ENCODE measurements around the gene ENPP3. TPM values are rescaled to one million over a fixed set of nuclear protein-coding genes. Genes with fewer than 3 reads are reported as not detected.

ENPP3 gene
- polyA plus RNA-seq (2012; ENCODE audit: low read depth, missing spikeins) = not detected

- no peak for DNase-seq (ENCODE audit: insufficient read length, low spot score)
- no peak for FAIRE-seq
- TF ChIP-seq SPI1 (IDR thresholded peaks at IDR 0.05; ENCODE audit: low read depth, low read length) = no peak
- TF ChIP-seq POLR2A (IDR thresholded peaks at IDR 0.05; ENCODE audit: low read depth, low read length) = no peak
- no peak for TF ChIP-seq POLR2AphosphoS5 (IDR thresholded peaks at IDR 0.05; ENCODE audit: low read depth, low read length)
- TF ChIP-seq TAF1 (IDR thresholded peaks at IDR 0.05; ENCODE audit: low read depth, low read length) = no peak
- TF ChIP-seq POU2F2 (IDR thresholded peaks at IDR 0.05; ENCODE audit: low read depth, low read length) = no peak
- TF ChIP-seq PAX5 (IDR thresholded peaks at IDR 0.05; ENCODE audit: insufficient read depth, low read length, severe bottlenecking) = no peak
Observed at GRCh38 chr6:131636880-131637792, at the start of gene ENPP3. ENPP3 (plus strand) TSS chr6:131637302; CDS start chr6:131637385, 83 bp downstream.

DNA sequence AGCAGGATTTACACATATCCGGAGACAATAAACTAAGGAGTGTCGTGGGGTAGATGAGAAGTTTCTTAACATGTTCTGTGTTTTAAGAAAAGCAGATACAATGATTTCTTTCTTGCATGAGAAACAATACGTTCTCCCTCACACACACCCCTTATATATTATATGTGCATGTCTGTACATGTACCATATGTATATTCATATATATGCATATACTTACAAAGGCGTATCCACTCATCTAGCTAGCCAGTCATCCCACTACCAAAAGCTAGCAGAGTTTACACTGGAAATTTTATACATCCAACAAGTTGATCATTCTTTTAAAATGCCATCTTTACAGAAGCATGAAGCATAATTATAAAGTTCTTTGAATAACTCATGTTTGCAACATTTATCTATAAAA, 49.2 kb upstream of the ENPP3 start:
- TF ChIP-seq POLR2A (IDR thresholded peaks at IDR 0.05; ENCODE audit: low read depth, low read length) = no peak
- no peak for TF ChIP-seq POU2F2 (IDR thresholded peaks at IDR 0.05; ENCODE audit: low read depth, low read length)
- no peak for TF ChIP-seq TAF1 (IDR thresholded peaks at IDR 0.05; ENCODE audit: low read depth, low read length)
- no peak for TF ChIP-seq PAX5 (IDR thresholded peaks at IDR 0.05; ENCODE audit: insufficient read depth, low read length, severe bottlenecking)
- TF ChIP-seq SPI1 (IDR thresholded peaks at IDR 0.05; ENCODE audit: low read depth, low read length) = no peak
- DNase-seq (ENCODE audit: insufficient read length, low spot score) (no peak), FAIRE-seq (no peak)

- DNase-seq (ENCODE audit: insufficient read length, low spot score) (no peak), FAIRE-seq (no peak)
- no peak for TF ChIP-seq POU2F2 (IDR thresholded peaks at IDR 0.05; ENCODE audit: low read depth, low read length)
- TF ChIP-seq POLR2AphosphoS5 (IDR thresholded peaks at IDR 0.05; ENCODE audit: low read depth, low read length) = no peak
- TF ChIP-seq SPI1 (IDR thresholded peaks at IDR 0.05; ENCODE audit: low read depth, low read length) = no peak
- TF ChIP-seq PAX5 (IDR thresholded peaks at IDR 0.05; ENCODE audit: insufficient read depth, low read length, severe bottlenecking) = no peak
- TF ChIP-seq TAF1 (IDR thresholded peaks at IDR 0.05; ENCODE audit: low read depth, low read length) = no peak
- TF ChIP-seq POLR2A (IDR thresholded peaks at IDR 0.05; ENCODE audit: low read depth, low read length) = no peak
Observed at GRCh38 chr6:131588643-131589042, 48.5 kb upstream of the ENPP3 start.

GRCh38 chr6:131592935-131593334, 44.2 kb upstream of the ENPP3 start:
- TF ChIP-seq SPI1 (IDR thresholded peaks at IDR 0.05; ENCODE audit: low read depth, low read length) (no peak), POLR2A (IDR thresholded peaks at IDR 0.05; ENCODE audit: low read depth, low read length) (no peak), PAX5 (IDR thresholded peaks at IDR 0.05; ENCODE audit: insufficient read depth, low read length, severe bottlenecking) (no peak), TAF1 (IDR thresholded peaks at IDR 0.05; ENCODE audit: low read depth, low read length) (no peak), POU2F2 (IDR thresholded peaks at IDR 0.05; ENCODE audit: low read depth, low read length) (no peak), POLR2AphosphoS5 (IDR thresholded peaks at IDR 0.05; ENCODE audit: low read depth, low read length) (no peak)
- FAIRE-seq (no peak), DNase-seq (ENCODE audit: insufficient read length, low spot score) (no peak)

GRCh38 chr6:131594074-131594473, 43.0 kb upstream of the ENPP3 start:
- no peak for FAIRE-seq
- TF ChIP-seq POLR2AphosphoS5 (IDR thresholded peaks at IDR 0.05; ENCODE audit: low read depth, low read length) = no peak
- TF ChIP-seq PAX5 (IDR thresholded peaks at IDR 0.05; ENCODE audit: insufficient read depth, low read length, severe bottlenecking) = no peak
- no peak for TF ChIP-seq POLR2A (IDR thresholded peaks at IDR 0.05; ENCODE audit: low read depth, low read length)
- TF ChIP-seq TAF1 (IDR thresholded peaks at IDR 0.05; ENCODE audit: low read depth, low read length) = no peak
- no peak for DNase-seq (ENCODE audit: insufficient read length, low spot score)

DNA sequence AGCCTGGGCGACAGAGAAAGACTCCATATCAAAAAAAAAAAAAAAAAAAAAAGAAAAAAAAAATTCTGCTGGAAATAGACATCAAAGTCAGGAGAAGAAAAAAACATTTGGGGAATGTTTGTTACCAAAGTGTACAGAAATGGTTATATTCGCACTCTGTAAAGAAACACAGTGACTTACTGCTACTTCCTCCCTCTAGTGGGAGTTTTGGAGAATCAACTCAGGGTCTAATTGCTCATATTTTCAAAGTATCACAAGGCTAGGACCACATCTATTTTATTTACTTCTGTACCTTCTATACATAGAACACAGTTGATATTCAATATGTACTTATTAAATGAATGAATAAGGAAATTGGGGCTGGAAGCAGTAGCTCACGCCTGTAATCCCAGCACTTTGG, 39.7 kb upstream of the ENPP3 start:
- no peak for TF ChIP-seq POLR2A (IDR thresholded peaks at IDR 0.05; ENCODE audit: low read depth, low read length)
- TF ChIP-seq PAX5 (IDR thresholded peaks at IDR 0.05; ENCODE audit: insufficient read depth, low read length, severe bottlenecking) = no peak
- TF ChIP-seq POLR2AphosphoS5 (IDR thresholded peaks at IDR 0.05; ENCODE audit: low read depth, low read length) = no peak
- no peak for TF ChIP-seq TAF1 (IDR thresholded peaks at IDR 0.05; ENCODE audit: low read depth, low read length)
- no peak for TF ChIP-seq POU2F2 (IDR thresholded peaks at IDR 0.05; ENCODE audit: low read depth, low read length)
- no peak for TF ChIP-seq SPI1 (IDR thresholded peaks at IDR 0.05; ENCODE audit: low read depth, low read length)
- FAIRE-seq (no peak), DNase-seq (ENCODE audit: insufficient read length, low spot score) (no peak)

DNA sequence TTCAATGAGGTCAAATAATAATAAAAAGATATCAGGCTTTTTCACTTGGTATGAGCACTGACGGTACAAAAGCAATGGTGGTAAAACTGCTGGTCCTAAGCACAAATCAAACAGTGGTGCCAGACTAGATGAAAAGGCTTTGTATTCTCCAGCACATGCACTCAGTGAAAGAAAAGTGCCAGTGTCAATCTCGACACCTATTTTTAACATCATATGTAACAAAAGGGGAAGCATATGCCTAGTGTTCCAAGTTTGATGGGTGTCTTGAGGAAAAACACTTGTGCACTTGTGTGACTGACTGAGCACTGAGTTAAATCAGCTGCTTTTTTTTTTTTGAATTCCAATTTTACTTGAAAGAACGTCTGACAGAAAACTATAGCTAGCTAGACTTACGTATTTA, 36.4 kb upstream of the ENPP3 start:
- TF ChIP-seq SPI1 (IDR thresholded peaks at IDR 0.05; ENCODE audit: low read depth, low read length) = no peak
- no peak for TF ChIP-seq POU2F2 (IDR thresholded peaks at IDR 0.05; ENCODE audit: low read depth, low read length)
- no peak for TF ChIP-seq POLR2A (IDR thresholded peaks at IDR 0.05; ENCODE audit: low read depth, low read length)
- no peak for TF ChIP-seq TAF1 (IDR thresholded peaks at IDR 0.05; ENCODE audit: low read depth, low read length)
- no peak for TF ChIP-seq POLR2AphosphoS5 (IDR thresholded peaks at IDR 0.05; ENCODE audit: low read depth, low read length)
- TF ChIP-seq PAX5 (IDR thresholded peaks at IDR 0.05; ENCODE audit: insufficient read depth, low read length, severe bottlenecking) = no peak
- FAIRE-seq = no peak
- no peak for DNase-seq (ENCODE audit: insufficient read length, low spot score)

- TF ChIP-seq POLR2A (IDR thresholded peaks at IDR 0.05; ENCODE audit: low read depth, low read length) (no peak), SPI1 (IDR thresholded peaks at IDR 0.05; ENCODE audit: low read depth, low read length) (no peak), PAX5 (IDR thresholded peaks at IDR 0.05; ENCODE audit: insufficient read depth, low read length, severe bottlenecking) (no peak), POU2F2 (IDR thresholded peaks at IDR 0.05; ENCODE audit: low read depth, low read length) (no peak), TAF1 (IDR thresholded peaks at IDR 0.05; ENCODE audit: low read depth, low read length) (no peak), POLR2AphosphoS5 (IDR thresholded peaks at IDR 0.05; ENCODE audit: low read depth, low read length) (no peak)
- FAIRE-seq (no peak), DNase-seq (ENCODE audit: insufficient read length, low spot score) (no peak)
Observed at GRCh38 chr6:131602781-131603312, 34.3 kb upstream of the ENPP3 start.

- no peak for DNase-seq (ENCODE audit: insufficient read length, low spot score)
- FAIRE-seq = no peak
- TF ChIP-seq POLR2A (IDR thresholded peaks at IDR 0.05; ENCODE audit: low read depth, low read length) (no peak), SPI1 (IDR thresholded peaks at IDR 0.05; ENCODE audit: low read depth, low read length) (no peak), TAF1 (IDR thresholded peaks at IDR 0.05; ENCODE audit: low read depth, low read length) (no peak), POU2F2 (IDR thresholded peaks at IDR 0.05; ENCODE audit: low read depth, low read length) (no peak), POLR2AphosphoS5 (IDR thresholded peaks at IDR 0.05; ENCODE audit: low read depth, low read length) (no peak), PAX5 (IDR thresholded peaks at IDR 0.05; ENCODE audit: insufficient read depth, low read length, severe bottlenecking) (no peak)
Observed at GRCh38 chr6:131613296-131613925, 23.7 kb upstream of the ENPP3 start.

Measured in GM12891 (cell line).